Activated naive CD8-positive, alpha-beta T cell (primary cell): ENCODE data around the gene HNRNPL.
A peak's percentile ranks its signal among the peaks of the same experiment; 100 is the strongest.
"Not testable (repeated sequence)": the region's sequence is repeated elsewhere in the genome, so short reads cannot be mapped to it uniquely, and the experiment has no call there.

Experiments used
- H3K27ac Mint-ChIP-seq: one replicate; pipeline ENCODE4 v1.8.0; 2021; ENCODE audit warnings: mixed read lengths
- H3K27me3 Mint-ChIP-seq: one replicate; pipeline ENCODE4 v1.8.0; 2021; ENCODE audit warnings: mixed read lengths
- H3K36me3 Mint-ChIP-seq: one replicate; pipeline ENCODE4 v1.8.0; 2021; ENCODE audit warnings: mixed read lengths
- H3K4me1 Mint-ChIP-seq: one replicate; pipeline ENCODE4 v1.8.0; 2021; ENCODE audit warnings: low read depth, mixed read lengths
- H3K4me3 Mint-ChIP-seq: one replicate; pipeline ENCODE4 v1.8.0; 2021; ENCODE audit warnings: mild to moderate bottlenecking, mixed read lengths
- H3K9me3 Mint-ChIP-seq: one replicate; pipeline ENCODE4 v1.8.0; 2021; ENCODE audit warnings: low read depth, mixed read lengths

Gene HNRNPL

DNA sequence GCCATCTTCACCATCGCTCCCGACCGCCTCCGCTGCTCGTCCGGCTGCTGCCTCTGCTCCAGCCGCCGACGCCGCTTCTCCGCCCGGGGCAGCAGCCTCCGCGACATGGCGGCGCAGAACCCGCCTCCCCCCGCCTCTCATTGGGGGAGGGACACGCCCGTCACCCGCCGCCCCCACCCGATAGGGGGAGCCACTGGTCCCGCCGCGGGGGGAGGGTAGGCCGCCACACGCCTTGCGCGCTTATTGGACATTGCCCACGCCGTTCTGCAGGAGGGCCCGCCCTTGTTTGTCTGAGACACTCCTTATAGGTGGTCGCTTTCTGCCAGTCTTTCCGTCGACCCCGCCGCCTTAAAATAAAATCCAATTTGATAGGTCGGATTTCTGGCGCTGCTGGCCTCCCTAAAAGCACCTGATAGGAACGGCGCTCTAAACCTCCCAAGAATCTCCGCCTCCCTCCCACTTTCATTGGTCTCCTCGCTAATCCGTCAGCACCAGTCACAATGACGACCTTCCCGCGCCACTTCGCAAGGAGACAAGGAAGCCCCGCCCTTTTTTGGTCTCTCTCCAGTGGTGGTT is at the start of gene HNRNPL:
Gene HNRNPL (minus strand): TSS at position 127 of the 576 bp plus-strand sequence. CDS start 20 bp downstream, at position 107.
- peaks cover 54% of the 10 kb centered on the region for H3K4me1 Mint-ChIP-seq
- no peaks in the 10 kb centered on the region for H3K9me3 Mint-ChIP-seq
- peak within 1 kb of the TSS; percentile 99 for H3K27ac Mint-ChIP-seq
- H3K36me3 Mint-ChIP-seq, result peaks cover 12% of the 10 kb centered on the region
- peak within 1 kb of the TSS; percentile 99 for H3K4me3 Mint-ChIP-seq
- no peaks in the 10 kb centered on the region for H3K27me3 Mint-ChIP-seq

GRCh38 chr19:38898788-38899446 is 49.1 kb upstream of the HNRNPL start:
- H3K4me1 Mint-ChIP-seq, result peaks cover 37% of the 10 kb centered on the region
- H3K4me3 Mint-ChIP-seq, result peak overlapping the region; percentile 96
- no peaks in the 10 kb centered on the region for H3K27me3 Mint-ChIP-seq
- peak overlapping the region; percentile 90 for H3K27ac Mint-ChIP-seq
- H3K36me3 Mint-ChIP-seq, result peaks cover 2% of the 10 kb centered on the region
- no peaks in the 10 kb centered on the region for H3K9me3 Mint-ChIP-seq

GRCh38 chr19:38894968-38895367 is 45.2 kb upstream of the HNRNPL start:
- Mint-ChIP-seq H3K4me1 (peaks cover 21% of the 10 kb centered on the region), H3K27ac (no peak overlapping the region), H3K36me3 (peaks cover 2% of the 10 kb centered on the region), H3K9me3 (no peaks in the 10 kb centered on the region), H3K4me3 (no peak overlapping the region), H3K27me3 (no peaks in the 10 kb centered on the region)

- H3K4me3 Mint-ChIP-seq, result no peak overlapping the region
- H3K9me3 Mint-ChIP-seq, result no peaks in the 10 kb centered on the region
- H3K36me3 Mint-ChIP-seq, result peaks cover 2% of the 10 kb centered on the region
- H3K27ac Mint-ChIP-seq, result no peak overlapping the region
- H3K4me1 Mint-ChIP-seq, result peaks cover 13% of the 10 kb centered on the region
- H3K27me3 Mint-ChIP-seq, result no peaks in the 10 kb centered on the region
Observed at GRCh38 chr19:38893341-38893771, 43.6 kb upstream of the HNRNPL start.

GRCh38 chr19:38892841-38893240 is 43.1 kb upstream of the HNRNPL start:
- Mint-ChIP-seq H3K27ac (no peak overlapping the region), H3K4me1 (peaks cover 8% of the 10 kb centered on the region), H3K36me3 (peaks cover 2% of the 10 kb centered on the region), H3K27me3 (no peaks in the 10 kb centered on the region), H3K9me3 (no peaks in the 10 kb centered on the region), H3K4me3 (no peak overlapping the region)

- Mint-ChIP-seq H3K4me3 (no peak overlapping the region), H3K27me3 (no peaks in the 10 kb centered on the region), H3K36me3 (peaks cover 2% of the 10 kb centered on the region), H3K9me3 (no peaks in the 10 kb centered on the region), H3K4me1 (peaks cover 3% of the 10 kb centered on the region), H3K27ac (no peak overlapping the region)
Observed at GRCh38 chr19:38891771-38892170, 42.0 kb upstream of the HNRNPL start.

GRCh38 chr19:38890686-38891085 is 40.9 kb upstream of the HNRNPL start:
- Mint-ChIP-seq H3K36me3 (peaks cover 2% of the 10 kb centered on the region), H3K4me1 (peaks cover 3% of the 10 kb centered on the region), H3K9me3 (no peaks in the 10 kb centered on the region), H3K4me3 (no peak overlapping the region), H3K27me3 (no peaks in the 10 kb centered on the region), H3K27ac (no peak overlapping the region)

DNA sequence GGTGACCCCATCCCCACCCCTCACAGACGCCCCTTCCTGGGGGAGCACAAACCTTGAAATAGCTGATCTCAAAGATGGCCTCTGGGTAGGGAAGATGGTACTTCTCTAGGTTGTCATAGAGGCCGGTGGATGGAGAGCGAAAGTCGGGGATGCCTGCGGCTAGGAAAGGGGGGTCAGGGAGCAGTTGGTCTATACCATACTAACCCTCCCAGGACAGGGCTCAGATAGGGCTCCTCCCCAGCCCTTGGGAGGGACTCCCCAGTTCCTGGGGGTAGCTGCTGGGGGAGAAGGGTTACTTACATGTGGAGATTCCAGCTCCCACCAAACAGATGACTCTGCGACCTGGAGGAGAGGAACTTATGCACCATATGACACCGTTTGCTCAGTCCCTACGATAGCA is 40.0 kb upstream of the HNRNPL start:
- H3K4me1 Mint-ChIP-seq, result peaks cover 3% of the 10 kb centered on the region
- no peaks in the 10 kb centered on the region for H3K9me3 Mint-ChIP-seq
- no peak overlapping the region for H3K4me3 Mint-ChIP-seq
- H3K27me3 Mint-ChIP-seq, result no peaks in the 10 kb centered on the region
- H3K27ac Mint-ChIP-seq, result no peak overlapping the region
- H3K36me3 Mint-ChIP-seq, result peaks cover 2% of the 10 kb centered on the region

DNA sequence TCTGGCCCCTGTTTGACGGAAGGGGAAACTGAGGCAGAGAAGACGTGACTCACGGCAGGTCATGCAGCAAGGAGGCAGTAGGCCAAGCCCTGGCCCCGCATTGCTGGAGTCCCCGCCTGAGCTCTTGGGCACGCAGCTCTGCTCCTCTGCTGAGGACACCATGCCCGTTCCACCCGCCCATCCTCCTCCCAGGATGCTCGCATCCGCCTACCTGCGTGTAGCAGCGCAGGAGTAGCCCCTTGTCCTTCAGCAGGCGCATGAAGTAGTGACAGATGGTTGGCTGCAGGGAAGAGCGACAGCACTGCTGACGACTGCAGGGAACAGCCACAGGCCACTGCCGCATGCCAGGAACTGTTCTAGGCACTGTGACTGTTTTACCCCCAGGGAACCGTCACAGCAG is 39.1 kb upstream of the HNRNPL start:
- Mint-ChIP-seq H3K9me3 (no peaks in the 10 kb centered on the region), H3K36me3 (no peaks in the 10 kb centered on the region), H3K27ac (no peak overlapping the region), H3K4me1 (peaks cover 1% of the 10 kb centered on the region), H3K27me3 (no peaks in the 10 kb centered on the region), H3K4me3 (no peak overlapping the region)

DNA sequence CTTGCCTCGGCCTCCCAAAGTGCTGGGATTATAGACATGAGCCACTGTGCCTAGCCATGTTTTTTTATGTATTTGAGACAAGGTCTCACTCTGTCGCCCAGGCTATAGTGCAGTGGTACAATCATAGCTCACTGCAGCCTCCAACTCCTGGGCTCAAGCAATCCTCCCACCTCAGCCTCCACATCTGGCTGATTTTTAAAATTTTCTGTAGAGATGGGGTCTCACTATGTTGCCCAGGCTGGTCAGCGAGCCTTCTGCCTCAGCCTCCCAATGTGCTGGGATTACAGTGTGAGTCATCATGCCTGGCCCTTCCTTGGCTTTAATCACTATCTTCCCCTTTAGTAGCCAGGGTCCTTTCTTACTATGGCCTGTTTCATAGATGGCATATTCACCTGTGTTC is 34.9 kb upstream of the HNRNPL start:
- not testable (repeated sequence) for H3K4me3 Mint-ChIP-seq, H3K27me3 Mint-ChIP-seq, H3K4me1 Mint-ChIP-seq, H3K9me3 Mint-ChIP-seq, H3K27ac Mint-ChIP-seq, H3K36me3 Mint-ChIP-seq

DNA sequence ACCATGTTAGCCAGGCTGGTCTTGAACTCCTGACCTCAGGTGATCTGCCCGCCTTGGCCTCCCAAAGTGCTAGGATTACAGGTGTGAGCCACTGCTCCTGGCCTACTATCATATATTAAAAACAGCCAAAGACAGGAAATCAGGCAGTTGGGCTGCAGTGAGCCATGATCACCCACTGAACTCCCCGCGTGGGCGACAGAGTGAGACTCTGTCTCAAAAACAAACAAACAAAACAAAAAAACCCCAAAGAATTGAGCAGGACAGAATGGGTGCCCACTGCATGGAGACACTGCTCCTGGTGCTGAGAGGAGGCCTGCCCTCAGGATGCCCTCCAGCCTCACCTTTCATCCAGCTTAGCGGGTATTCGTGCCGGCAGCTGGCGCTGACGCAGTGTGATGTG is 33.5 kb upstream of the HNRNPL start:
- no peaks in the 10 kb centered on the region for H3K36me3 Mint-ChIP-seq
- no peak overlapping the region for H3K4me3 Mint-ChIP-seq
- H3K9me3 Mint-ChIP-seq, result no peaks in the 10 kb centered on the region
- no peak overlapping the region for H3K27ac Mint-ChIP-seq
- no peaks in the 10 kb centered on the region for H3K27me3 Mint-ChIP-seq
- peaks cover 12% of the 10 kb centered on the region for H3K4me1 Mint-ChIP-seq

DNA sequence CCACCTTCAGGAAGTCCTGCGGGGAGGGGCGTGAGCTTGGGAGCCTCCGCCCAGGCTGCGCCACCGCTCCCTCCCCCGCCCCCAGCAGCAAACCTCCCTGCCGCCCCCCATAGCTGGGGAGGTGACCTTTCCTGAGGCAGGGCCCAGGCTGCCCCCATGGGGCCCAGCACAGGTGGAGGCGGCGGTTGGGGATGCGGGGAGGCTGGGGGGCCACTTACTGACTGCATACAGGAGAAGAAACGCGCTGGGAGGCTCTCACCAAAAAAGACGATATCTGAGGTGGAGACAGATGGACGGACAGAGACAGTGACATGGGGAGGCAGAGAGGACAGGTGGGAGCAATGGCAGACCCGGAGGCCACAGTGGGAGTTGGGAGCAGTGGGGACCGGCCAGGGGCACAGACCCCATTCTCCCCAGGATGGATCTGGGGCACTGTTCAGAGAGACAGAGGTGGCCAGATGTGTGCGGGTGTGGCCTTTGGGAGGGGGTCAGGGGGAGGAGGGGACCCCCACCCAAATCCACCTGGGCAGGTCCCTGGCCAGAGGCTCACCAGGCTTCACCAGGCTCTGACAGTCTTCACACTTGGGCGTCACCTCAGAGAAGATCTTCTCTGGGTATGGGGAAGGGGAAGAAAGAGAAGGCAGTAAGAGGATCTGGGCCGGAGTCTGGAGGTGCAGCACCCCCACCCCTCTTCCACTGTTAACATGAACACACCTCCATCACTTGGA is 31.3 kb upstream of the HNRNPL start:
- no peaks in the 10 kb centered on the region for H3K27me3 Mint-ChIP-seq
- H3K9me3 Mint-ChIP-seq, result no peaks in the 10 kb centered on the region
- peak overlapping the region; percentile 54 for H3K27ac Mint-ChIP-seq
- no peaks in the 10 kb centered on the region for H3K36me3 Mint-ChIP-seq
- peaks cover 26% of the 10 kb centered on the region for H3K4me1 Mint-ChIP-seq
- H3K4me3 Mint-ChIP-seq, result no peak overlapping the region

DNA sequence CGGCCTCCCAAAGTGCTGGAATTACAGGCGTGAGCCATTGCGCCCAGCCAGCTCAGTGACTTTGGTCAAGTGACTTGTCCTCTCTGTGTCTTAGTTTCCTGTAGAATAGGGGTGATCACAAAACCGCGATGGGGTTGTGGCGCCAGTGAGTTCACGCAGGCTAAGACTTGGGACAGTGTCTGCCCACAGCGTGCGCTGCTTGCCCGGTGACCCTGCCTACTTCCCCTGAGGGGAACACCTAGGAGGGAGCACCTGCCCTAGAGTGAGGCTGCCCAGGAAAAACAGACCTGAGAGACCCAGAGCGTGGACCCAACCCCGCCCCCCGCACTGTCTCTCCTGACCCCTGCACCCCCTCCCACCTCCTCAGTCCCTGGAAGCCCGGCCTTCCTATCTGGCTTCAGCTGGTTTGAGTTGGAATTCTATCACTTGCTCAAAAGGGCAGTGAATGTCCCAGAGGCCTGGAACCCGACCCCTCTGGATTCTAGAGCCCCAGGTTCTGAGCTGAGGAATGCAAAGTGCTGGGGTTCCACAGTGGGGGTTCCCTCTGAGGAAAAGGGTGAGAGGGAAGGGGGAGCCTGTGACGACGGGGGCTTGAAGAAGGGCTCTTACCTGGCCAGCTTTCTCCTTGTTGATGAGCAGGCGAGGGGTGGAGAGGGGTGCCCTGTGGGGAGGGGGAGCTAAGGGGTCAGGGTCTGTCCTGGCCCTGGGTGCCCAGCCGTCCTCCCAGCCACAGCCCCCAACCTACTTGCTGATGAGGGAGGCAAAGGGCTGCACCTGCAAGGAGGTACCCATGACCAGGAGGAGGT is 30.5 kb upstream of the HNRNPL start:
- Mint-ChIP-seq H3K27ac (peak overlapping the region; percentile 84), H3K9me3 (no peaks in the 10 kb centered on the region), H3K27me3 (no peaks in the 10 kb centered on the region), H3K4me3 (peak overlapping the region; percentile 30), H3K4me1 (peaks cover 26% of the 10 kb centered on the region), H3K36me3 (no peaks in the 10 kb centered on the region)

- H3K4me1 Mint-ChIP-seq, result peaks cover 26% of the 10 kb centered on the region
- no peaks in the 10 kb centered on the region for H3K36me3 Mint-ChIP-seq
- no peaks in the 10 kb centered on the region for H3K27me3 Mint-ChIP-seq
- peak overlapping the region; percentile 96 for H3K27ac Mint-ChIP-seq
- no peak overlapping the region for H3K4me3 Mint-ChIP-seq
- no peaks in the 10 kb centered on the region for H3K9me3 Mint-ChIP-seq
Observed at GRCh38 chr19:38879400-38879751, 29.6 kb upstream of the HNRNPL start.
